H1 (cell line): ENCODE results near the gene DDX51. TPM values are rescaled to one million over a fixed set of nuclear protein-coding genes. Genes with fewer than 3 reads are reported as not detected.

Source experiments
- EP300 ChIP-seq, 2 experiments: IDR thresholded peaks; 1 replicate in 1 of 2; 2 replicates in 1 of 2; pipeline ENCODE4 v1.6.1; 2011 to 2012; ENCODE audit warnings: low read depth in 2 of 2, low read length in 2 of 2, mild to moderate bottlenecking in 2 of 2, borderline replicate concordance in 1 of 2, inconsistent platforms in 1 of 2, moderate library complexity in 1 of 2
- FOSL1 ChIP-seq: IDR thresholded peaks from 2 replicates; pipeline ENCODE4 v1.6.1; 2011; ENCODE audit warnings: mild to moderate bottlenecking, low read depth, low read length, moderate library complexity; ENCODE audit not compliant: insufficient read depth
- KDM5A ChIP-seq: fragments of 200-600 bp; IDR thresholded peaks from 2 replicates; pipeline ENCODE4 v1.7.1; 2012; ENCODE audit warnings: mild to moderate bottlenecking, low read length, inconsistent platforms, mixed read lengths
- polyA plus RNA-seq, 7 experiments: library from polyadenylated mRNA; depleted of rRNA in 3 of 7; stranded (reverse) in 5 of 7; unstranded in 2 of 7; fragments of >200 nt in 5 of 7; fragments of 200-250 nt in 2 of 7; gene quantifications; 1 replicate in 5 of 7; 2 replicates in 1 of 7; 4 replicates in 1 of 7; pipeline versions ENCODE4 v1.2.1 to v1.2.3, GENCODE V29; 2011 to 2013; ENCODE audit warnings: missing spikeins in 2 of 7, mixed read lengths in 2 of 7
- total RNA-seq: library from RNA; stranded (reverse); fragmentation: NEBNext Ultra II Directional; extraction: Animal tissue kit (Norgen Biotek cat#: 25700); gene quantifications from 2 replicates; pipeline ENCODE4 v1.2.1, GENCODE V29; 2021

Gene DDX51
- total and polyA plus RNA-seq, 2 of the 8 experiments (the other 6 are each of a cell fraction or from before 2014, with no cell fraction given), result 11.2 to 24.4 TPM

GRCh38 chr12:132111654-132112304, 32.3 kb downstream of the DDX51 start (continued):
- TF ChIP-seq KDM5A, result no peak
- TF ChIP-seq FOSL1, result no peak
- TF ChIP-seq EP300 (IDR thresholded peaks at IDR 0.05; ENCODE audit: borderline replicate concordance in 1 of 2, low read depth in 2 of 2, low read length in 2 of 2), result no peak
